Activated CD8-positive, alpha-beta memory T cell treated with anti-CD3 and anti-CD28 coated beads for 36 hours (primary cell): ENCODE results near the gene SURF1. TPM values are rescaled to one million over a fixed set of nuclear protein-coding genes. Genes with fewer than 3 reads are reported as not detected.

Experiments
- CTCF ChIA-PET: fragments of 350-600 bp; sonication (Branson Sonifier 250); formaldehyde crosslinking; loops from one replicate; lab custom pipeline; 2021; ENCODE audit warnings: antibody characterized with exemption; lab: Charles Lee
- POLR2A ChIA-PET: fragments of 350-600 bp; sonication (Branson Sonifier 250); formaldehyde crosslinking; loops from one replicate; lab custom pipeline; 2021; ENCODE audit warnings: antibody characterized with exemption; lab: Charles Lee
- total RNA-seq, 2 experiments: library from RNA; stranded (reverse); gene quantifications; one replicate each; pipeline ENCODE4 v1.2.3, GENCODE V29; 2021

The SURF1 gene
- total RNA-seq, 2 experiments from 2014 or later = 31.6 to 31.9 TPM

- ChIA-PET POLR2A (no interaction called here), CTCF (no interaction called here)
Measured at GRCh38 chr9:133387680-133388079, 31.4 kb upstream of the SURF1 start.

- POLR2A ChIA-PET = no interaction called here
Measured at GRCh38 chr9:133386338-133386737, 30.1 kb upstream of the SURF1 start.

GRCh38 chr9:133385452-133385851 lies 29.2 kb upstream of the SURF1 start:
- ChIA-PET POLR2A (interaction anchor here (0.6 kb wide), 1 partner anchor 34 kb away, joined by 3 read pairs; no protein-coding TSS in a partner anchor), CTCF (no interaction called here)

More at GRCh38 chr9:133386338-133386737, 30.1 kb upstream of the SURF1 start:
- CTCF ChIA-PET = no interaction called here

- ChIA-PET CTCF (no interaction called here), POLR2A (no interaction called here)
Measured at GRCh38 chr9:133384736-133385321, 28.5 kb upstream of the SURF1 start.

- ChIA-PET CTCF (no interaction called here), POLR2A (no interaction called here)
Measured at GRCh38 chr9:133383438-133383837, 27.2 kb upstream of the SURF1 start.

GRCh38 chr9:133382507-133383141 lies 26.3 kb upstream of the SURF1 start:
- CTCF ChIA-PET = no interaction called here
- POLR2A ChIA-PET = no interaction called here

- POLR2A ChIA-PET = interaction anchor here (0.6 to 0.7 kb wide), 2 partner anchors 652 to 929 kb away, joined by 5 to 7 read pairs; no protein-coding TSS in a partner anchor
- CTCF ChIA-PET = no interaction called here
Measured at GRCh38 chr9:133380734-133381133, 24.4 kb upstream of the SURF1 start.

- ChIA-PET POLR2A (interaction anchor here (0.5 kb wide), 1 partner anchor 316 kb away, joined by 3 read pairs; no protein-coding TSS in a partner anchor), CTCF (interaction anchor here (1.0 kb wide), 1 partner anchor 99 kb away, joined by 3 read pairs; the partner anchor contains the start of gene SLC2A6)
Measured at GRCh38 chr9:133379153-133380086, 23.1 kb upstream of the SURF1 start.

GRCh38 chr9:133378408-133378962 lies 22.2 kb upstream of the SURF1 start:
- ChIA-PET POLR2A (interaction anchor here (0.5 kb wide), 1 partner anchor 315 kb away, joined by 3 read pairs; no protein-coding TSS in a partner anchor), CTCF (interaction anchor here (1.0 kb wide), 1 partner anchor 100 kb away, joined by 3 read pairs; the partner anchor contains the start of gene SLC2A6)

- CTCF ChIA-PET = no interaction called here
- POLR2A ChIA-PET = no interaction called here
Measured at GRCh38 chr9:133377721-133378216, 21.5 kb upstream of the SURF1 start.

- CTCF ChIA-PET = interaction anchor here (0.8 to 1.1 kb wide), 3 partner anchors 27 to 191 kb away, joined by 3 read pairs; no protein-coding TSS in a partner anchor
- POLR2A ChIA-PET = interaction anchor here (1.3 to 10.0 kb wide), 2 partner anchors 23 to 28 kb away, joined by 5 to 172 read pairs; partner anchors contain the start of genes MED22 and RPL7A
Measured at GRCh38 chr9:133377280-133377679, 21.0 kb upstream of the SURF1 start.

- CTCF ChIA-PET = interaction anchor here (0.8 to 2.2 kb wide), 6 partner anchors 18 to 190 kb away, joined by 3 to 10 read pairs (median 5); no protein-coding TSS in a partner anchor
- POLR2A ChIA-PET = interaction anchor here (1.1 to 10.0 kb wide), 5 partner anchors 16 to 250 kb away, joined by 4 to 172 read pairs (median 7); partner anchors contain the start of genes ADAMTS13, MED22 and RPL7A
Measured at GRCh38 chr9:133375724-133376654, 19.7 kb upstream of the SURF1 start, which contains the start of the genes STKLD1 and SURF4. Gene STKLD1 (plus strand): TSS chr9:133376366. CDS start chr9:133376474, 108 bp downstream. Gene SURF4 (minus strand): TSS chr9:133376060. CDS start chr9:133375969, 91 bp downstream.

- POLR2A ChIA-PET = interaction anchor here (0.8 to 10.0 kb wide), 6 partner anchors 15 to 250 kb away, joined by 4 to 172 read pairs (median 9); partner anchors contain the start of genes ADAMTS13, MED22, RPL7A and SURF1
- CTCF ChIA-PET = interaction anchor here (0.6 to 2.2 kb wide), 7 partner anchors 18 to 227 kb away, joined by 3 to 10 read pairs (median 4); no protein-coding TSS in a partner anchor
Measured at GRCh38 chr9:133375116-133375723, 18.9 kb upstream of the SURF1 start.

GRCh38 chr9:133374612-133375115 lies 18.4 kb upstream of the SURF1 start:
- ChIA-PET POLR2A (interaction anchor here (0.6 to 10.0 kb wide), 7 partner anchors 14 to 249 kb away, joined by 3 to 172 read pairs (median 7); partner anchors contain the start of genes ADAMTS13, MED22, RPL7A and SURF1), CTCF (interaction anchor here (0.6 to 2.2 kb wide), 7 partner anchors 17 to 226 kb away, joined by 3 to 10 read pairs (median 4); no protein-coding TSS in a partner anchor)

GRCh38 chr9:133372144-133372543 lies 15.9 kb upstream of the SURF1 start:
- ChIA-PET CTCF (interaction anchor here (1.1 to 4.0 kb wide), 5 partner anchors 10 to 115 kb away, joined by 3 to 41 read pairs (median 5); partner anchors contain the start of genes MED22, RPL7A, SURF1 and SURF2), POLR2A (interaction anchor here (0.7 to 10.0 kb wide), 5 partner anchors 9 to 45 kb away, joined by 3 to 172 read pairs (median 5); partner anchors contain the start of genes MED22, RPL7A, SURF1 and SURF2)
